ENCODE data around the gene SNX2. TPM values are rescaled to one million over a fixed set of nuclear protein-coding genes. Genes with fewer than 3 reads are reported as not detected.

The SNX2 gene
- total RNA-seq (2022) (96.3 and 97.0 TPM in 2 replicates), Bru-seq, nascent RNA (percentile 89 among the genes with signal in this experiment), BruChase-seq, experiment 1, labeled RNA remaining after a 6-hour chase (percentile 82 among the genes with signal in this experiment), BruChase-seq, experiment 2, labeled RNA remaining after a 2-hour chase (percentile 73 among the genes with signal in this experiment)
- long read RNA-seq, transcript SNX2-201 (15 exons, 2,128 nt): major isoform, 258 of 289 reads
- long read RNA-seq, partial matches to known transcripts: 8 of 289 reads
- long read RNA-seq, other reads (novel, unspliced or antisense): 21 of 289 reads

DNA sequence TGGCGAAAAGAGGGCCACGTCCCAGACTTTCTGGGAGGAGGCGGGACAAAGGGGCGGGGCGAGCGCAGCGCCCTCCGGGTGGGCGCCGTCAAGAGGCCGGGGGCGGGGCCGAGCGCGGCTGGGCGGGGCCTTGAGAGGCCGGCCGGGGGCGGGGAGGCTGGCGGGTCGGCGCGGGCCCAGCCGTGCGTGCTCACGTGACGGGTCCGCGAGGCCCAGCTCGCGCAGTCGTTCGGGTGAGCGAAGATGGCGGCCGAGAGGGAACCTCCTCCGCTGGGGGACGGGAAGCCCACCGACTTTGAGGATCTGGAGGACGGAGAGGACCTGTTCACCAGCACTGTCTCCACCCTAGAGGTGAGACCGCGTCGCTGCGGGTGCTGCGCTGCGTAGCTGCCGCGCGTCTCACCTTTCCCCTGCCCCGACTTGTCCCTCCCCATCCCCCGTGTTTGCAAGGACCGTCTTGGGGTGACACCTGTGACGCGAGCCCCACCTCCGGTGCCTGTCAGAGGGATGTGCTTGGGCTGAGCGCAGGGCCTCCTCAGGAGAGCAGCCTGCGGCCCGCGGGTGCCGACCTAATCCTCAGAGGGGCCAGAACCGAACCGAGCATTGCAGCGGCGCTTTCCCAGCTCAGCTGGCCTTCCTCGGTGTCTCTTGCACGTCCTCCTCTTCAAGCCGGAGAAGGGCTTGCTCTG lies at the start of gene SNX2:
Gene SNX2, plus strand, starts transcription at position 220 of the 689 bp plus-strand sequence. Its CDS starts 24 bp downstream, at position 244.
- peak; percentile 96 for DNase-seq
- H3K9me3 Mint-ChIP-seq (ENCODE audit: low read depth, unreplicated experiment): peaks cover under 1% of the 10 kb centered on the region
- peak within 1 kb of the TSS; percentile 93 for H3K27ac Mint-ChIP-seq (ENCODE audit: unreplicated experiment)
- TF ChIP-seq, protein P1, sequence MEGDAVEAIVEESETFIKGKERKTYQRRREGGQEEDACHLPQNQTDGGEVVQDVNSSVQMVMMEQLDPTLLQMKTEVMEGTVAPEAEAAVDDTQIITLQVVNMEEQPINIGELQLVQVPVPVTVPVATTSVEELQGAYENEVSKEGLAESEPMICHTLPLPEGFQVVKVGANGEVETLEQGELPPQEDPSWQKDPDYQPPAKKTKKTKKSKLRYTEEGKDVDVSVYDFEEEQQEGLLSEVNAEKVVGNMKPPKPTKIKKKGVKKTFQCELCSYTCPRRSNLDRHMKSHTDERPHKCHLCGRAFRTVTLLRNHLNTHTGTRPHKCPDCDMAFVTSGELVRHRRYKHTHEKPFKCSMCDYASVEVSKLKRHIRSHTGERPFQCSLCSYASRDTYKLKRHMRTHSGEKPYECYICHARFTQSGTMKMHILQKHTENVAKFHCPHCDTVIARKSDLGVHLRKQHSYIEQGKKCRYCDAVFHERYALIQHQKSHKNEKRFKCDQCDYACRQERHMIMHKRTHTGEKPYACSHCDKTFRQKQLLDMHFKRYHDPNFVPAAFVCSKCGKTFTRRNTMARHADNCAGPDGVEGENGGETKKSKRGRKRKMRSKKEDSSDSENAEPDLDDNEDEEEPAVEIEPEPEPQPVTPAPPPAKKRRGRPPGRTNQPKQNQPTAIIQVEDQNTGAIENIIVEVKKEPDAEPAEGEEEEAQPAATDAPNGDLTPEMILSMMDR (IDR thresholded peaks at IDR 0.05; ENCODE audit: unreplicated experiment): peak; percentile 17
- H3K4me3 Mint-ChIP-seq (ENCODE audit: low read depth, unreplicated experiment): peak within 1 kb of the TSS; percentile 95
- peaks cover 20% of the 10 kb centered on the region for H3K36me3 Mint-ChIP-seq (ENCODE audit: insufficient read depth, unreplicated experiment)
- H3K27me3 Mint-ChIP-seq (ENCODE audit: unreplicated experiment): peaks cover 14% of the 10 kb centered on the region
- intact Hi-C loops (cut with micrococcal nuclease; ENCODE audit: unreplicated experiment): no loop called here
- peaks cover 21% of the 10 kb centered on the region for H3K4me1 Mint-ChIP-seq (ENCODE audit: low read depth, unreplicated experiment)
- BruUV-seq (replicated peaks): no TSS peak
- CTCF ChIA-PET: interaction anchor here (0.6 to 1.5 kb wide), 3 partner anchors 13 to 588 kb away, joined by 3 to 4 read pairs (median 3); no protein-coding TSS in a partner anchor

DNA sequence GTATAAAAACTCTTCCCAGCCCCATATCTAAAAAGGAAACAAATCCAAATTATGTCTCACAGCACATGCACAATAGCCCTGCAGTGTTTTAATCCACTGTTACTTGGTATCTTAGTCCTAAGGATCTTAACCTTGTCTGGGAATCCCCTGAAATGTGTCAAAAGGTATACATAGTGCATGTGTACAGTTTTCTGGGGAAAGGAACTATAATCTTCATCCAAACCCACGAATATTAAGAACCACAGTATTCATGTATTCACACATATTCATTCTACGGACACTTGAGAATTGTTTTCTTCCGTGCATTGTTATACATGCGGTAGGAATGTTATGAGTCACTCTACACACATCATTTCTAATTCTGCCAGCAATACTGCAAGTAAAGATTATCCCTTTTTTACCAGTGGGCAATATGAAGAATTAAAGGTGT lies 47.8 kb upstream of the SNX2 start:
- no peak for DNase-seq
- H3K4me3 Mint-ChIP-seq (ENCODE audit: low read depth, unreplicated experiment): no peak overlapping the region
- H3K9me3 Mint-ChIP-seq (ENCODE audit: low read depth, unreplicated experiment): peaks cover 3% of the 10 kb centered on the region
- peaks cover 17% of the 10 kb centered on the region for H3K4me1 Mint-ChIP-seq (ENCODE audit: low read depth, unreplicated experiment)
- no peaks in the 10 kb centered on the region for H3K36me3 Mint-ChIP-seq (ENCODE audit: insufficient read depth, unreplicated experiment)
- intact Hi-C loops (cut with micrococcal nuclease; ENCODE audit: unreplicated experiment): no loop called here
- TF ChIP-seq, protein P1 (IDR thresholded peaks at IDR 0.05; ENCODE audit: unreplicated experiment): no peak
- BruUV-seq (replicated peaks): no TSS peak
- H3K27ac Mint-ChIP-seq (ENCODE audit: unreplicated experiment): no peak overlapping the region
- CTCF ChIA-PET: no interaction called here
- H3K27me3 Mint-ChIP-seq (ENCODE audit: unreplicated experiment): no peaks in the 10 kb centered on the region

DNA sequence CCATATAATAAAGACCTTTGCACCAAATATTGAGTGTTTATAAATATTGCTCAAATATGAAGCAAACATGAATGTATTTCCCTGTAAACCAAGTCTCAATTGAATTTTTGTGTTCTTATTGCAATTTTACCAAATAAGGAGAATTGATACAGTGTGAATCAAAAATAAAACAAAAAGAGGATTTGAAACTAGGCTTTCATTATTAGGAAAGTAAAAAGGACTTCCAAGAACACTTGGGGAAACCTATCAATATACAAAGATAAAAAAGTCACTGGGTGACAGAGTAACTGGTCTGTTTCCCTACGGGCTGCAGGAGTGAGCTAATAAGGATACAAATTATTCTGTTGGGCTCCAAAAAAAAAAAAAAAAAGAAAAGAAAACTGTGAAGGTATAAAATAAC lies 44.8 kb upstream of the SNX2 start:
- Mint-ChIP-seq H3K27ac (ENCODE audit: unreplicated experiment) (no peak overlapping the region), H3K36me3 (ENCODE audit: insufficient read depth, unreplicated experiment) (no peaks in the 10 kb centered on the region), H3K4me1 (ENCODE audit: low read depth, unreplicated experiment) (peaks cover 8% of the 10 kb centered on the region), H3K9me3 (ENCODE audit: low read depth, unreplicated experiment) (peaks cover 3% of the 10 kb centered on the region), H3K4me3 (ENCODE audit: low read depth, unreplicated experiment) (no peak overlapping the region), H3K27me3 (ENCODE audit: unreplicated experiment) (no peaks in the 10 kb centered on the region)
- CTCF ChIA-PET: no interaction called here
- DNase-seq: no peak
- TF ChIP-seq, protein P1 (IDR thresholded peaks at IDR 0.05; ENCODE audit: unreplicated experiment): no peak
- intact Hi-C loops (cut with micrococcal nuclease; ENCODE audit: unreplicated experiment): no loop called here
- BruUV-seq (replicated peaks): no TSS peak

DNA sequence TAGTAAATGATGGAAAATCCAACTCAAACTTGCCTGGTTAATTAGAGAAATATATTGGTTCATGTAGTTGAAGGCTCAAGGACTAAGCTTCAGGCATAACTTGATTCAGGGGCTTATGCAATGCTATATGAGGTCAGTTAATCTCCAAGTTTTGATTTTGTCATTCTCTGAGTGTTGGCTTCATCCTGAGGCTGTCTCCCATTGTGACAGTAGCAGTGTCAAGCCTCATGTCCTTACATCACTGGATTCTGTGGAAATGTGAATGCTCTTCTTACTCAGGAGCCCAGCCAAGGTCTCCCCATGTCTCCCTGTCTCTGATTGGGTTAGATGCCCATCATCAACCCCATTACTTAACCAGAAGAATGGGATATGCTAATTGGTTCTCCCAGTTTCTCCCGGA lies 44.4 kb upstream of the SNX2 start:
- DNase-seq: no peak
- BruUV-seq (replicated peaks): no TSS peak
- peaks cover 8% of the 10 kb centered on the region for H3K4me1 Mint-ChIP-seq (ENCODE audit: low read depth, unreplicated experiment)
- H3K9me3 Mint-ChIP-seq (ENCODE audit: low read depth, unreplicated experiment): peaks cover 3% of the 10 kb centered on the region
- CTCF ChIA-PET: no interaction called here
- no peaks in the 10 kb centered on the region for H3K27me3 Mint-ChIP-seq (ENCODE audit: unreplicated experiment)
- H3K27ac Mint-ChIP-seq (ENCODE audit: unreplicated experiment): no peak overlapping the region
- intact Hi-C loops (cut with micrococcal nuclease; ENCODE audit: unreplicated experiment): no loop called here
- H3K36me3 Mint-ChIP-seq (ENCODE audit: insufficient read depth, unreplicated experiment): no peaks in the 10 kb centered on the region
- TF ChIP-seq, protein P1 (IDR thresholded peaks at IDR 0.05; ENCODE audit: unreplicated experiment): no peak
- no peak overlapping the region for H3K4me3 Mint-ChIP-seq (ENCODE audit: low read depth, unreplicated experiment)
